Lower leg skin (tissue), 4 donors: ENCODE measurements around the gene COMT. TPM values are rescaled to one million over a fixed set of nuclear protein-coding genes. Genes with fewer than 3 reads are reported as not detected.

Source experiments
- DNase-seq, 2 donors: peaks; one replicate each; pipeline ENCODE4 v3.0.0-alpha.2; 2019; ENCODE audit warnings: low spot score in 2 of 2
- H3K4me3 ChIP-seq: fragments of 200-600 bp; sonication (generic); 2 replicates; pipeline ENCODE4 v1.5.1; 2017; ENCODE audit warnings: mild to moderate bottlenecking, low read depth; ENCODE audit not compliant: poor library complexity, severe bottlenecking
- POLR2A ChIP-seq, 2 donors: fragments of 450-650 bp; IDR thresholded peaks; one replicate each; pipeline ENCODE4 v1.6.1; 2016 to 2017; ENCODE audit warnings: antibody characterized with exemption in 2 of 2, mild to moderate bottlenecking in 1 of 2, moderate library complexity in 1 of 2
- WGBS, 2 donors: methylation state at CpG; one replicate each; pipeline ENCODE4 v1.1.5; 2018; 5-methylcytosine and 5-hydroxymethylcytosine counted together
- intact Hi-C: fragments of 100-400 bp; cut with DNase I; formaldehyde crosslinking; loops from one replicate; pipeline ENCODE4 v1.15.0; 2023; ENCODE audit warnings: low total_unique reads
- total RNA-seq, 4 donors: library from RNA; depleted of rRNA; stranded (reverse); fragments of >200 nt; gene quantifications; one replicate each; pipeline ENCODE4 v1.1.0, GENCODE V29; 2016
- TF ChIP-seq, protein P1 (sequence below), 3 donors: fragments of 450-650 bp; IDR thresholded peaks; one replicate each; pipeline ENCODE4 v1.5.1; 2016; ENCODE audit warnings: antibody characterized with exemption in 3 of 3, mild to moderate bottlenecking in 3 of 3, moderate library complexity in 2 of 3

The COMT gene
- total RNA-seq, 4 donors from 2014 or later = 224 to 306 (median 272) TPM

DNA sequence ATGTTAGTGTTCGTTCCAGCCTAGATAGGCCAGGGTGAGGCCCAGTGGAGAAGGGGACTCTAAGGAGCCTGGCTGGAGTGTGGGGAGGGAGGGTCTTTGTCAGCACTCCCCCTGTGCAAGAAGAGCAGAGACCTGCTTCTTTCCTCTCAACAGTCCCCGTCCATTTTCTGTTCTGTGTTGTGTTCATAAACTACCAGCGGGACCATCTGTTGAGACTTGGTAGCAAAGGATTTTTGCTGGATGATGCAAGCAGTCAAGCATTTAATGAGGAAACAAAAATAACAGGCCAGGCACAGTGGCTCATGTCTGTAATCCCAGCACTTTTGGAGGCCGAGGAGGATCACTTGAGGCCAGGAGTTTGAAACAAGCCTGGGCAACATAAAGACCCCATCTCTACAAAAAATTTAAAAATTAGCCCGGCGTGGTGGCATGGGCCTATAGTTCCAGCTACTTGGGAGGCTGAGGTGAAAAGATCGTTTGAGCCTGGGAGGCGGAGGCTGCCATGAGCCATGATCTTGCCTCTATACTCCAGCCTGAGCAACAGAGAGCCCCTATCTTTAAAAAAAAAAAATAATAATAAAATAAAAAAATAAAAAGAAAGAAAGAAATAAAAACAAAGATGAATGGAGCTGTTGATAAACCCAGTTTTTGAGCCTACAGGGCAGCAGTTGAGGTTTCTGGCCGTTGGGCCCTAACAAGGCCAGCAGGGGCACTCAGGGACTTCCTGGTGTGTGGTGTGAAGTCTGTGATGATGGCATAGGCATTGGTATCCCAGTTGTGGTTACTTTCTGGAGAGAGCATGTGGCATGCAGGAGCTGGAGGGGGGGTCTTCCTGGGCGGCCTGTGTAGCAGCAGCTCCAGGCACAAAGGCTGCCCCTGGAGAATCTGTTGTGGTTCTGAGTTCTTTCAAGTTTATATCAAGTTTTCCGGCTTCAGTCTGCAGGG is 1.8 kb downstream of the COMT start:
- no peak for DNase-seq
- intact Hi-C loops = no loop called here

DNA sequence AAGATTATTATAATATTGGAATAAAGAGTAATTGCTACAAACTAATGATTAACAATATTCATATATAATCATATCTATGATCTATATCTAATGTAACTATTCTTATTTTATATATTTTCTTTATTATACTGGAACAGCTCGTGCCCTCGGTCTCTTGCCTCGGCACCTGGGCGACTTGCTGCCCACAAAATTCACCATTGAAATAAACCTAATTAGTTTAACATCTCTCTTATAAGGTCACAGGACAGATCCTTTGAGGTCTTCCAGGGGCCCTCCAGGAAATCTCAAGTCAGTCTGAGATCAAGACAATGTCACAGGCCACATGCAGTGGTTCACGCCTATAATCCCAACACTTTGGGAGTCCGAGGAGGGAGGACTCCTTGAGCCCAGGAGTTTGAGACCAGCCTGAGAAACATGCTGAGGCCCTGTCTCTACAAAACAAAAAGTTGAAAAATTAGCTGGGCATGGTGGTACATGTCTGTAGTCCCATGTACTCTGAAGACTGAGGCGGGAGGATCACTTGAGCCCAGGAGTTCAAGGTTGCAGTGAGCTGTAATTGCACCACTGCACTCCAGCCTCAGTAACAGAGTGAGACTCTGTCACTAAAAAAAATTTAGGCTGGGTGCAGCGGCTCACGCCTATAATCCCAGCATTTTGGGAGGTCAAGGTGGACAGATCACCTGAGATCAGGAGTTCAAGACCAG is 6.6 kb downstream of the COMT start:
- no peak for DNase-seq
- H3K4me3 ChIP-seq = no peak overlapping the region
- intact Hi-C loops = no loop called here
- WGBS, 2 donors = 62 to 74% methylated on average over 9 of the region's 9 CpGs
- TF ChIP-seq, protein P1, sequence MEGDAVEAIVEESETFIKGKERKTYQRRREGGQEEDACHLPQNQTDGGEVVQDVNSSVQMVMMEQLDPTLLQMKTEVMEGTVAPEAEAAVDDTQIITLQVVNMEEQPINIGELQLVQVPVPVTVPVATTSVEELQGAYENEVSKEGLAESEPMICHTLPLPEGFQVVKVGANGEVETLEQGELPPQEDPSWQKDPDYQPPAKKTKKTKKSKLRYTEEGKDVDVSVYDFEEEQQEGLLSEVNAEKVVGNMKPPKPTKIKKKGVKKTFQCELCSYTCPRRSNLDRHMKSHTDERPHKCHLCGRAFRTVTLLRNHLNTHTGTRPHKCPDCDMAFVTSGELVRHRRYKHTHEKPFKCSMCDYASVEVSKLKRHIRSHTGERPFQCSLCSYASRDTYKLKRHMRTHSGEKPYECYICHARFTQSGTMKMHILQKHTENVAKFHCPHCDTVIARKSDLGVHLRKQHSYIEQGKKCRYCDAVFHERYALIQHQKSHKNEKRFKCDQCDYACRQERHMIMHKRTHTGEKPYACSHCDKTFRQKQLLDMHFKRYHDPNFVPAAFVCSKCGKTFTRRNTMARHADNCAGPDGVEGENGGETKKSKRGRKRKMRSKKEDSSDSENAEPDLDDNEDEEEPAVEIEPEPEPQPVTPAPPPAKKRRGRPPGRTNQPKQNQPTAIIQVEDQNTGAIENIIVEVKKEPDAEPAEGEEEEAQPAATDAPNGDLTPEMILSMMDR (IDR thresholded peaks at IDR 0.05) = no peak
- no peak for TF ChIP-seq POLR2A (IDR thresholded peaks at IDR 0.05)

More for the DNA sequence above, 1.8 kb downstream of the COMT start:
- 36 to 39% methylated on average over 11 of the region's 11 CpGs for WGBS, 2 donors
- TF ChIP-seq, protein P1 (IDR thresholded peaks at IDR 0.05) = no peak
- no peak for TF ChIP-seq POLR2A (IDR thresholded peaks at IDR 0.05)
- H3K4me3 ChIP-seq = no peak overlapping the region

DNA sequence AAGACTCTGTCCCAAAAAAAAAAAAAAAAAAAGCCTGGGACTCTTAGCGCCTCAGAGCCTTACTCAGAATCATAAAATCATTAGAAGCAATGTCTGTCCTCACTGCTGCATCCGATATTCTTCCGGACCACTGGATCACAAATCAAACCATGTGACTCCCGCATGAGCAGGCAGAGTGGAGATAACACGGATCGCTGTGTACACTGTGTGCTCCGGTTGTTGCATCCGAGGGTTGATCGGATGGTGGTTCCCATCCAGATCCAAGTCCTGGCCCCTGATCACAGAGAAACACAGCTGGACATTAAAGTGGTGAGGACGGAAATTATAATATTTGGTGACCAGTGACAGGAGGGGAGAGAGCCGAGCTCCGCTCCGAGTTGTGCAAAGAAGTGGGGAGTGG is 9.8 kb downstream of the COMT start:
- WGBS, 2 donors = 89 to 90% methylated on average over 13 of the region's 13 CpGs

DNA sequence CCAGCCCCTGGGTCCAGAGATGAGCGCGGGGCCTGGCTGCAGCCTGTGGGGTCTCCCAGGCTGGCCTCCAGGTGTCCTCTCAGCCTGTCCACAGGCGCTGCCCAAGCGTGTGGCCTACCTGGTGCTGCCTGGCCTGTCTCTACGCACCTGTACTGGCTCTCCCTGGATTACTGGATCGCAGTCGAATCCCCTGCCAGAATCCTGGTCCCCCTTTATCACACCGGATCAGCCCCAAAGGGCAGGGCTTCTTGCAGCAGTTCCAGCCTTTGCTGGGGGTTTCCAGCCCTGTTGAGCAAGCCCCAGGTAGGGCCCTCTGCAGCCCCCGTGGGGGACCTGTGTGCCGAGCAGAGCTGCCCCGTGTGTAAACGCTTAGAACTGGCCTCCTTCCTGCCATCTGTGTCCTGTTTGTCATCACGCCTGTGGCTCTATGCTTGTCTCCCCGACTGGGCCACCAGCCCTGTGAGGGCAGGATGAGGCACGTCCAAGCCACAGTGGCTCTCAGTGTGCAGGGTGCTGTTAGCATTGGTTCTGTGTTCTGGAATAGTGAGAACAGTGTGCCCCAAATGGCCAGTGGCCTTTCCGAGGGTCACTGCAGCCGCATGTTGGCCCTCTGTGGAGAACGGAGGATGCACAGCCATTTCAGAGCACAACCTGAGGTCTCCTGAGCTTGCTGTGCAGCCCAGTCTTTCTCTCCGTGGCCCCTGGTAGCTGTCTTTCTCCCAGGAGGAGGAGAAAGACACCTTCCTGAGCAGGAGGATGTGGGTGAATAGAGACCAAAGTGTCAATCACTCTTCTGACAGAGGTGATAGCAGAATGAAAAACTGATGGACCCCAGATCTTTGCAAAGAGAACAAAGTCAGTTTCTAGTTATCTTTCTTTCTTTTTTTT is 13.9 kb downstream of the COMT start:
- no peak for DNase-seq
- 46 to 53% methylated on average over 19 of the region's 19 CpGs for WGBS, 2 donors
- no peak overlapping the region for H3K4me3 ChIP-seq
- intact Hi-C loops = no loop called here
- TF ChIP-seq, protein P1 (IDR thresholded peaks at IDR 0.05) = no peak
- no peak for TF ChIP-seq POLR2A (IDR thresholded peaks at IDR 0.05)

More for the DNA sequence above, 9.8 kb downstream of the COMT start:
- TF ChIP-seq POLR2A (IDR thresholded peaks at IDR 0.05) = no peak
- TF ChIP-seq, protein P1 (IDR thresholded peaks at IDR 0.05) = no peak
- DNase-seq = no peak
- intact Hi-C loops = no loop called here
- H3K4me3 ChIP-seq = no peak overlapping the region

DNA sequence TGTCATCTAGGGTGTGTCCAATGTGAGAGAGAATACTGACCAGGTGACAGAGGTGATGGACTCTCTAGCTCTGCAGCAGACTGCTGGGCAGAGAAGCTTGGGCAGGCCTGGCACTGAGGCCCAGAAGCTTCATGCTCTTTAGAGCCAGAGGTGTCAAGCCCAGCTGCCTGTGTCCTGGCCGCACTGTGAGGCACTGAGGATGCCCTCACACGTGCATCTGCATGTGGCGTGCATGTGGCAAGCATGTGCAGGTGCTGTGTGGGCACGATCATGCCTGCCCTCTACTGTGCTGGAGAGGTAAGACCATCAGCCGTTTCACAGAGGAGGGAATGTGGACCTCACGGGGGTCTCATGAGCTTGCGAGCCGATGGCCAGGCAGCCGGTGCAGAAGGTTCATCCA is 15.9 kb downstream of the COMT start:
- H3K4me3 ChIP-seq = no peak overlapping the region
- TF ChIP-seq, protein P1 (IDR thresholded peaks at IDR 0.05) = no peak
- no peak for TF ChIP-seq POLR2A (IDR thresholded peaks at IDR 0.05)
- intact Hi-C loops = no loop called here
- 78 to 85% methylated on average over 9 of the region's 9 CpGs for WGBS, 2 donors
- no peak for DNase-seq
